MM.1S (cell line): ENCODE results near the gene SOCS2.

Experiments used
- DNase-seq: peaks from one replicate; pipeline ENCODE4 v3.0.0-alpha.2; 2015
- H2AFZ ChIP-seq: fragments of 300-600 bp; sonication (generic); 2 replicates; pipeline ENCODE4 v1.6.0; 2016; ENCODE audit warnings: antibody characterized with exemption, low read length
- H3F3A ChIP-seq: fragments of 300-600 bp; sonication (generic); 2 replicates; pipeline ENCODE4 v1.6.1; 2016; ENCODE audit warnings: mild to moderate bottlenecking, antibody characterized with exemption, low read length, moderate library complexity, mixed read lengths; ENCODE audit not compliant: insufficient read depth
- H3K27ac ChIP-seq: fragments of 300-600 bp; sonication (generic); 2 replicates; pipeline ENCODE4 v1.5.1; 2016; ENCODE audit warnings: mild to moderate bottlenecking, low read length
- H3K27me3 ChIP-seq: fragments of 300-600 bp; sonication (generic); replicated peaks from 2 replicates; pipeline ENCODE4 v1.6.0; 2016; ENCODE audit warnings: low read length; ENCODE audit not compliant: insufficient read depth
- H3K36me3 ChIP-seq: fragments of 300-600 bp; sonication (generic); replicated peaks from 2 replicates; pipeline ENCODE4 v1.6.1; 2016; ENCODE audit warnings: mild to moderate bottlenecking, low read length, mixed read lengths; ENCODE audit not compliant: insufficient read depth
- H3K4me1 ChIP-seq: fragments of 300-600 bp; sonication (generic); 2 replicates; pipeline ENCODE4 v1.6.1; 2016; ENCODE audit warnings: low read length, mixed read lengths
- H3K4me2 ChIP-seq: fragments of 300-600 bp; sonication (generic); 2 replicates; pipeline ENCODE4 v1.6.0; 2016; ENCODE audit warnings: low read depth, low read length
- H3K4me3 ChIP-seq: fragments of 300-600 bp; sonication (generic); 2 replicates; pipeline ENCODE4 v1.5.1; 2016; ENCODE audit warnings: low read length, mixed read lengths
- H3K79me2 ChIP-seq: fragments of 300-600 bp; sonication (generic); 2 replicates; pipeline ENCODE4 v1.6.1; 2016; ENCODE audit warnings: mixed run types, low read length, mixed read lengths
- H3K9ac ChIP-seq: fragments of 300-600 bp; sonication (generic); 2 replicates; pipeline ENCODE4 v1.6.1; 2016; ENCODE audit warnings: low read length, mixed read lengths
- H3K9me2 ChIP-seq: fragments of 300-600 bp; sonication (generic); replicated peaks from 2 replicates; pipeline ENCODE4 v1.6.1; 2016; ENCODE audit warnings: mild to moderate bottlenecking, low read length, mixed read lengths; ENCODE audit not compliant: insufficient read depth
- H3K9me3 ChIP-seq: fragments of 300-600 bp; sonication (generic); replicated peaks from 2 replicates; pipeline ENCODE4 v1.6.1; 2016; ENCODE audit warnings: mild to moderate bottlenecking, low read length, mixed read lengths; ENCODE audit not compliant: insufficient read depth
- H4K20me1 ChIP-seq: fragments of 300-600 bp; sonication (generic); 2 replicates; pipeline ENCODE4 v1.6.1; 2016; ENCODE audit warnings: mild to moderate bottlenecking, low read length, moderate library complexity, mixed read lengths; ENCODE audit not compliant: insufficient read depth
- EZH2 ChIP-seq: fragments of 300-600 bp; sonication (generic); optimal IDR thresholded peaks from 2 replicates; pipeline ENCODE3; 2017; ENCODE audit warnings: low read depth, mild to moderate bottlenecking, antibody characterized with exemption, low read length, mixed read lengths
- EZH2phosphoT487 ChIP-seq: fragments of 300-600 bp; sonication (generic); IDR thresholded peaks from 2 replicates; pipeline ENCODE4 v1.6.1; 2018; ENCODE audit warnings: antibody characterized with exemption, low read length
- TF ChIP-seq, protein P1 (sequence below): fragments of 300-600 bp; sonication (generic); IDR thresholded peaks from 2 replicates; pipeline ENCODE4 v1.5.1; 2016; ENCODE audit warnings: antibody characterized with exemption, low read length, mixed read lengths

Gene SOCS2

DNA sequence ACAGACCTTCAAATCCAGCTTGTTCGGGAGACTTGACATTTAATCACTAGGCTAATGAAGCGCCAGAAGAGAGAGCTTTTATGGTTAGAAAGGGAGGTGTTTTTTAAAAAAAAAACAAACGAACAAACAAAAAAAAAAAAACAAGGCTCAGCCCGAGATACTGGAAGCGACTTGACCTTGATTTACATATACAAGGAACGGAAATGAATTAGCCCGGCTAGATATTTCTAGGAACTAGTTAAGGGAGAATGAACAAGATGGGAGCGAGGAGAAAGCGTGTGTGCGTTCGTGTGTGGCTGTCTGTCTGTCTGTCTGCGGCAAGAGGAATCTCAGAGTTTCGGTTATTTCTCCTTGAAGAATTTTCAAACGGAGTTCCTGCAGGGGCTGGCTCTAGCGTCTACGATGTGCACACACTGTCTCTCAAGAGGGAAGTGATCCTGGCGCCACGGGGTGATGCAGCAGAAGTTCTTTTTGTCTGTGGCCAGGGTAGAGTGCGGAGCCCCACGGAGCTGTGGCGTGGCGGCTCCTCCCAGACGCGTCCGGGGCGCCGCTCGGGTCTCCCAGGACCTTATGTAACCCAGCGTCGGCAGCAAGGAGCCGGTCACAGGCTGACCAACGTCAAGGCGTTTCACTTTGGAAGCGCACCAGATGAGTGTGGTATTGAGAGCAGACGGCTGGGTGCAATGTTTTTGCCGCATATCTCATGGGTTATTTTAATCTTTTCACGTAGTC lies 18.8 kb downstream of the SOCS2 start:
- Histone ChIP-seq H4K20me1 (no peaks in the 10 kb centered on the region), H3K79me2 (no peaks in the 10 kb centered on the region), H3K4me2 (peak overlapping the region; percentile 71), H3K9me3 (no peaks in the 10 kb centered on the region), H3K36me3 (no peaks in the 10 kb centered on the region), H3K27ac (no peak overlapping the region), H3F3A (peaks cover 3% of the 10 kb centered on the region; the same call in 1 of the 2 replicates), H2AFZ (peak overlapping the region; percentile 64), H3K4me3 (peak overlapping the region; percentile 72), H3K9ac (peak overlapping the region; percentile 39; the same call in 1 of the 2 replicates), H3K9me2 (no peaks in the 10 kb centered on the region), H3K4me1 (peaks cover 16% of the 10 kb centered on the region), H3K27me3 (no peaks in the 10 kb centered on the region)
- peak; percentile 49 for DNase-seq
- TF ChIP-seq, protein P1, sequence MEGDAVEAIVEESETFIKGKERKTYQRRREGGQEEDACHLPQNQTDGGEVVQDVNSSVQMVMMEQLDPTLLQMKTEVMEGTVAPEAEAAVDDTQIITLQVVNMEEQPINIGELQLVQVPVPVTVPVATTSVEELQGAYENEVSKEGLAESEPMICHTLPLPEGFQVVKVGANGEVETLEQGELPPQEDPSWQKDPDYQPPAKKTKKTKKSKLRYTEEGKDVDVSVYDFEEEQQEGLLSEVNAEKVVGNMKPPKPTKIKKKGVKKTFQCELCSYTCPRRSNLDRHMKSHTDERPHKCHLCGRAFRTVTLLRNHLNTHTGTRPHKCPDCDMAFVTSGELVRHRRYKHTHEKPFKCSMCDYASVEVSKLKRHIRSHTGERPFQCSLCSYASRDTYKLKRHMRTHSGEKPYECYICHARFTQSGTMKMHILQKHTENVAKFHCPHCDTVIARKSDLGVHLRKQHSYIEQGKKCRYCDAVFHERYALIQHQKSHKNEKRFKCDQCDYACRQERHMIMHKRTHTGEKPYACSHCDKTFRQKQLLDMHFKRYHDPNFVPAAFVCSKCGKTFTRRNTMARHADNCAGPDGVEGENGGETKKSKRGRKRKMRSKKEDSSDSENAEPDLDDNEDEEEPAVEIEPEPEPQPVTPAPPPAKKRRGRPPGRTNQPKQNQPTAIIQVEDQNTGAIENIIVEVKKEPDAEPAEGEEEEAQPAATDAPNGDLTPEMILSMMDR = no peak
- TF ChIP-seq EZH2 = no peak
- TF ChIP-seq EZH2phosphoT487 = no peak

DNA sequence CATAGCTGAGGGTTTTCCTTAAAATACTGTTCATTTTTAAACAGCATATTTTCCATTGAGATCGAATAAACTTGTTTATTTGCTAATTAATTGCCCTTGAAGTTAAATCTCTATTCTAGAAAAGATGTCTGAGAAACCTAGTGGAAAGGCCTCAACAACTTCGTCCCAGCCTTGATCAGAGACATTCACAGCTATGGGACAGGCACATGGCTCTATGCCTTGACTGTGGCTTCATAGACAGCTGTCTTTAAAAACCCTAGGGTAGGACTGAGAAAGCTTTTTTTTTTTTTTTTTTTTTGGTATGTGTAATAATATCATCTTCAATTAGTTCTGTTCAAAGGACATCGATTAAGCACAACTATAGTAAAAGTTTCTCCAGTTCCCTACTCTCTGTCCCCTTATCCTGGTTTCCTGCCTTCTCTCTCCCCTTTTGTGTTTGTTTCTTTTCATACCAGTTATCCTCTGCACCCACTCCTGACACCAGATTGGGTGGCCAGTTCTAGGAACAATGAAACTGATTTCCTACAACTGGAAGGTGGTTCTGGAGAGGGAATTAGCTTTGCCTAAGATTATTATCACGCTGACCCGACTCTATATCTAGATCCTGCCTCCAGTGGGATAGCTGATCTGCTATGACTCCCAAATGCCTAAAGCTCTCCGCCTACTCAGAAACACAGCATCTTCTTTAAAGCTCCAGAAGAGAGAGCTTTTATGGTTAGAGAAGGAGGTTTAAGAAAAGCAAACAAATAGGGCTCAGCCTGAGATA lies 20.3 kb downstream of the SOCS2 start:
- Histone ChIP-seq H3K27me3 (no peaks in the 10 kb centered on the region), H3K36me3 (no peaks in the 10 kb centered on the region), H3K9me3 (no peaks in the 10 kb centered on the region), H4K20me1 (no peaks in the 10 kb centered on the region), H3K27ac (no peak overlapping the region), H2AFZ (no peak overlapping the region), H3K4me3 (no peak overlapping the region), H3K4me1 (peaks cover 16% of the 10 kb centered on the region), H3F3A (peaks cover 3% of the 10 kb centered on the region; the same call in 1 of the 2 replicates), H3K4me2 (no peak overlapping the region), H3K79me2 (no peaks in the 10 kb centered on the region), H3K9me2 (no peaks in the 10 kb centered on the region), H3K9ac (no peak overlapping the region)
- TF ChIP-seq, protein P1 = no peak
- DNase-seq = no peak

DNA sequence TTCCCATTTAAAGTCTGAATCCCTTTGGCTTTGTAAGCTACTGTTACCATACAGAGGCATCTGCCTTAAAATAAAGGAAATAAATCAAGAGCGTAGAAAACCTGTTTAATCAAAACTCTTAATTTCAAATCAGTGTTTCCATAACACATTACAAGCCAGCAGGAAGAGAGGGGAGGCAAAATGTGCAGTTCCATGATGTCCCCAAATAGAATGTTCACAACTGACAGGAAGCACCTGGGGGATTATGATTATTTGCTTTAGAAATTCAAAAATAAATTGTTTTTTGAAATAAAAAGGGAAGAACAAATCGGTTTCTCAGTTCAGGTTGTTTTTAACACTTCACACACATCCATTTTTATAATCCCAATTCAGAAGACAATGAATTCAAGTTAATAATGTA lies 21.4 kb downstream of the SOCS2 start:
- no peak overlapping the region for H3K27ac ChIP-seq
- H3K27me3 ChIP-seq = no peaks in the 10 kb centered on the region
- peaks cover 16% of the 10 kb centered on the region for H3K4me1 ChIP-seq

More for the DNA sequence above, 21.4 kb downstream of the SOCS2 start:
- DNase-seq = peak; percentile 36
- H3K79me2 ChIP-seq = no peaks in the 10 kb centered on the region
- H3K9ac ChIP-seq = no peak overlapping the region
- TF ChIP-seq EZH2 = no peak
- no peak for TF ChIP-seq EZH2phosphoT487
- TF ChIP-seq, protein P1 = no peak
- H3K4me3 ChIP-seq = no peak overlapping the region
- H3K4me2 ChIP-seq = peak overlapping the region; percentile 32; the same call in 1 of the 2 replicates
- no peak overlapping the region for H2AFZ ChIP-seq
- no peaks in the 10 kb centered on the region for H4K20me1 ChIP-seq
- H3F3A ChIP-seq = peaks cover 3% of the 10 kb centered on the region; the same call in 1 of the 2 replicates
- H3K36me3 ChIP-seq = no peaks in the 10 kb centered on the region
- no peaks in the 10 kb centered on the region for H3K9me3 ChIP-seq
- no peaks in the 10 kb centered on the region for H3K9me2 ChIP-seq
